Activated CD8-positive, alpha-beta T cell treated with anti-CD3 and anti-CD28 coated beads, Interleukin-2, amount 10 ng/mL, durations not matched to agents 7 days and 5 days (primary cell): Measurements from ENCODE around the gene ZNF714. TPM values are rescaled to one million over a fixed set of nuclear protein-coding genes. Genes with fewer than 3 reads are reported as not detected.
A peak's percentile ranks its signal among the peaks of the same experiment; 100 is the strongest.

Experiments
- ATAC-seq: fragments of 150-1000 bp; cut with Tn5 transposase; one replicate; pipeline ENCODE4 v1.10.0; 2021; ENCODE audit warnings: moderate library complexity
- CTCF ChIA-PET: fragments of 350-600 bp; sonication (Branson Sonifier 250); formaldehyde crosslinking; loops from one replicate; lab custom pipeline; 2021; ENCODE audit warnings: antibody characterized with exemption; lab: Charles Lee
- POLR2A ChIA-PET: fragments of 350-600 bp; sonication (Branson Sonifier 250); formaldehyde crosslinking; loops from one replicate; lab custom pipeline; 2021; ENCODE audit warnings: antibody characterized with exemption; lab: Charles Lee
- DNase-seq: peaks from one replicate; pipeline ENCODE4 v3.0.0-alpha.2; 2020
- H3K27ac Mint-ChIP-seq: one replicate; pipeline ENCODE4 v1.8.0; 2021; ENCODE audit warnings: mild to moderate bottlenecking, mixed read lengths
- H3K27me3 Mint-ChIP-seq: one replicate; pipeline ENCODE4 v1.8.0; 2021; ENCODE audit warnings: low read depth, mixed read lengths
- H3K36me3 Mint-ChIP-seq: one replicate; pipeline ENCODE4 v1.8.0; 2021; ENCODE audit warnings: low read depth, mixed read lengths
- H3K4me1 Mint-ChIP-seq: one replicate; pipeline ENCODE4 v1.8.0; 2021; ENCODE audit warnings: low read depth, mixed read lengths
- H3K4me3 Mint-ChIP-seq: one replicate; pipeline ENCODE4 v1.8.0; 2021; ENCODE audit warnings: mild to moderate bottlenecking, mixed read lengths
- H3K9me3 Mint-ChIP-seq: one replicate; pipeline ENCODE4 v1.8.0; 2022; ENCODE audit warnings: mixed read lengths; ENCODE audit not compliant: insufficient read depth
- total RNA-seq, 2 experiments: library from RNA; stranded (reverse); gene quantifications; one replicate each; pipeline ENCODE4 v1.2.3, GENCODE V29; 2021

The ZNF714 gene
- 10 to 100 TPM; 18.5 to 20.0 TPM for total RNA-seq

GRCh38 chr19:21082011-21082975 lies at the start of gene ZNF714:
Gene ZNF714 (plus strand): TSS chr19:21082203. CDS start chr19:21098269, 16,066 bp downstream.
- Mint-ChIP-seq H3K4me1 (peaks cover 15% of the 10 kb centered on the region), H3K27me3 (no peaks in the 10 kb centered on the region), H3K36me3 (peaks cover 49% of the 10 kb centered on the region), H3K9me3 (no peaks in the 10 kb centered on the region), H3K27ac (peak within 1 kb of the TSS; percentile 98), H3K4me3 (peak within 1 kb of the TSS; percentile 97)
- ChIA-PET POLR2A (interaction anchor here (1.1 to 2.3 kb wide), 5 partner anchors 19 to 657 kb away, joined by 3 to 9 read pairs (median 3); partner anchors contain the start of genes ZNF430 and ZNF431), CTCF (no interaction called here)
- ATAC-seq (peak; percentile 99), DNase-seq (peak; percentile 87)

DNA sequence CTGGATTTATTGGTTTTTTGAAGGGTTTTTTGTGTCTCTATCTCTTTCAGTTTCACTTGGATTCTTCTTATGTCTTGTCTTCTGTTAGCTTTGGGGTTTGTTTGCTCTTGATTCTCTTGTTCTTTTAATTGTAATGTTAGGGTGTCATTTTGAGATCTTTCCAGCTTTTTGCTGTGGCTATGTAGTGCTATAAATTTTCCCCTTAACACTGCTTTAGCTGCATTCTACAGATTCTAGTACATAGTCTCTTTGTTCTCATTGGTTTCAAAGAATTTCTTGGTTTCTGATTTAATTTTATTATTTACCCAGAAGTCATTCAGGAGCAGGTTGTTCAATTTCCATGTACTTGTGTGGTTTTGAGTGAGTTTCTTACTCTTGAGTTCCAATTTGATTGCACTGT lies 37.0 kb upstream of the ZNF714 start:
- Mint-ChIP-seq H3K27ac (no peak overlapping the region), H3K4me3 (no peak overlapping the region), H3K9me3 (peaks cover 58% of the 10 kb centered on the region), H3K4me1 (peaks cover 6% of the 10 kb centered on the region), H3K36me3 (peaks cover 82% of the 10 kb centered on the region), H3K27me3 (no peaks in the 10 kb centered on the region)
- ChIA-PET POLR2A (interaction anchor here (0.6 kb wide), 1 partner anchor 39 kb away, joined by 3 read pairs; no protein-coding TSS in a partner anchor), CTCF (no interaction called here)
- ATAC-seq = no peak
- no peak for DNase-seq

- ChIA-PET CTCF (no interaction called here), POLR2A (no interaction called here)
- Mint-ChIP-seq H3K36me3 (peaks cover 80% of the 10 kb centered on the region), H3K27ac (no peak overlapping the region), H3K9me3 (peaks cover 53% of the 10 kb centered on the region), H3K27me3 (no peaks in the 10 kb centered on the region), H3K4me3 (no peak overlapping the region), H3K4me1 (peaks cover 6% of the 10 kb centered on the region)
- no peak for ATAC-seq
- no peak for DNase-seq
Observed at GRCh38 chr19:21046489-21046888, 35.5 kb upstream of the ZNF714 start.

- POLR2A ChIA-PET = no interaction called here
- peaks cover 78% of the 10 kb centered on the region for H3K36me3 Mint-ChIP-seq
- peaks cover 54% of the 10 kb centered on the region for H3K9me3 Mint-ChIP-seq
- DNase-seq (no peak), ATAC-seq (no peak)
- peaks cover 6% of the 10 kb centered on the region for H3K4me1 Mint-ChIP-seq
- no peak overlapping the region for H3K27ac Mint-ChIP-seq
- H3K4me3 Mint-ChIP-seq = no peak overlapping the region
- no peaks in the 10 kb centered on the region for H3K27me3 Mint-ChIP-seq
- CTCF ChIA-PET = no interaction called here
Observed at GRCh38 chr19:21047716-21048115, 34.3 kb upstream of the ZNF714 start.

DNA sequence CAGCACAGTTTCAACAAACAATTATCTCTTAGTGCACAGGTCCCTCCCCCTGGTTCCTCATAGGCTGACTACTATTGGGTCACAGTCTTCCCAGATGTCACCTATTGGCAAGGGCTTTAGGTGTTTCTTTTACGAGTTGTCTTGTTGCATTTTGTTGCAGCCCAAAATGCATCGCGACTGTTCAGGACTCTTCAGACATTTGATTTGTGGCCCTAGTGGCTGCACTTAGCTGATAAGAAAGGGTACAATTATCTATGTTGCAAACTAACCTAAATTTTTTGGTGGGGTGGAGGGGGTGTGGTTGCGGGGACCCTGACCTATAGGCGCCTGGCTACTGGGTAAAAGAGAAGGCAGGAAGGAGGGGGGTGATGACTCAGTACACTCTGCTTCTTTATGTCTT lies 29.1 kb upstream of the ZNF714 start:
- CTCF ChIA-PET = no interaction called here
- DNase-seq (no peak), ATAC-seq (no peak)
- Mint-ChIP-seq H3K4me3 (no peak overlapping the region), H3K9me3 (peaks cover 30% of the 10 kb centered on the region), H3K36me3 (peaks cover 77% of the 10 kb centered on the region), H3K4me1 (no peaks in the 10 kb centered on the region), H3K27me3 (no peaks in the 10 kb centered on the region), H3K27ac (no peak overlapping the region)
- POLR2A ChIA-PET = no interaction called here

DNA sequence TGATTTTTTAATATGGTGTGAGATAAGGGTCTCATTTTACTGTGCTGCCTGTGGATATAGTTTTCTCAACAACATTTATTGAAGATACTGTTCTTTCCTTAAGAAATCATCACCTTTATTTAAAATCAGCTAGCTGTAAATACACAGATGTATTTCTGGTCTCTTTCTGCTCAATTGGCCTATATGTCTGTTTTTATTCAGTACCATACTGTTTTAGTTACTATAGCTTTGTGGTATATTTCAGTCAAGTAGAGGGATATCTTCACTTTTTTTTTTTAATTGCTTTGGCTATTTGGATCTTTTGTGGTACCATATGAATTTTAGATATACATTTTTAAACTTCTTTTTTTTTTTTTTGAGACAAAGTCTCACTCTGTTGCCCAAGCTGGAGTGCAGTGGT lies 16.7 kb upstream of the ZNF714 start:
- Mint-ChIP-seq H3K9me3 (peaks cover 19% of the 10 kb centered on the region), H3K27ac (no peak overlapping the region), H3K27me3 (no peaks in the 10 kb centered on the region), H3K36me3 (peaks cover 49% of the 10 kb centered on the region), H3K4me1 (no peaks in the 10 kb centered on the region), H3K4me3 (no peak overlapping the region)
- POLR2A ChIA-PET = no interaction called here
- no peak for DNase-seq
- CTCF ChIA-PET = no interaction called here
- ATAC-seq = no peak

GRCh38 chr19:21084343-21084742 lies 2.3 kb downstream of the ZNF714 start:
- Mint-ChIP-seq H3K27ac (no peak overlapping the region), H3K4me3 (no peak overlapping the region), H3K27me3 (no peaks in the 10 kb centered on the region), H3K9me3 (no peaks in the 10 kb centered on the region), H3K36me3 (peaks cover 53% of the 10 kb centered on the region), H3K4me1 (peaks cover 16% of the 10 kb centered on the region)
- POLR2A ChIA-PET = interaction anchor here (0.6 to 1.0 kb wide), 2 partner anchors 39 to 57 kb away, joined by 3 read pairs; partner anchors contain the start of gene ZNF431
- no peak for DNase-seq
- ATAC-seq = no peak
- CTCF ChIA-PET = no interaction called here

DNA sequence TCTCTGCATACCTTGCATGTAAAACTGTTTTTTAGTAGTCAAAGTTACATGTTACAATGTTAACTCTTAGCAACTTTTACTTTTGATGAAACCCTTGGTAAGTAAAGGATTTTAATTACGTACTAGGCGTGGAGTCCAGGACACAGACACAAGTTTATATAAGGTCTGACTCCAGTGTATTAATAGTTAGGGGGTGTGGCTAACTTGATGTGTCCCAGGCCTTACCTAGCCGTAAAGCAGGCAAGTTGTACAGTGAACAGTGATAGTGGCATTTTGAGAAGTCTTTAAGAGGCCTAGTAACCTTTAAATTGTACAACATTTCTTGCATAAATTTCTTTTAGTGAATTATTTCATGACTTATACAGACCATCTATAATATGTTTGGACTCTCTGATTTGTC lies 5.9 kb downstream of the ZNF714 start:
- ChIA-PET POLR2A (no interaction called here), CTCF (no interaction called here)
- Mint-ChIP-seq H3K9me3 (no peaks in the 10 kb centered on the region), H3K27ac (no peak overlapping the region), H3K27me3 (no peaks in the 10 kb centered on the region), H3K4me3 (no peak overlapping the region), H3K4me1 (peaks cover 17% of the 10 kb centered on the region), H3K36me3 (peaks cover 57% of the 10 kb centered on the region)
- ATAC-seq = no peak
- DNase-seq = no peak

DNA sequence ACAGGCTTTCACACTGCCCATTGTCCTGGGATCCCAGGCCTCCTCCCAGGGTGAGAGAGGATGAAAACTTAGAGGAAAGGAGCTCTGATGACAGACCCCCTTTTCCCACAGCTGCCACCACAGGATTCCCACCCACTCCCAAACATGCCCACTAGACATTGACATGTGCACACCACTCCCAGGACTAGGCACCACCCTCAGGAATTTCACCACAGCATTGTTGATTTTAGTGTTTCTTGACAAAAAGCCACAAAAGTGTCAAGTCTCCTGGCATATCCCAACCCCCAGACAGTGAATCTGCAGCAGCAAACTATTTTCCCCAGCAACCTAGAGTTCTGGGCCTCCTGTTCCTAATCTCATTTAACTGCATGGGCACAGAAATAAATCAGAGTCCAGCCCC lies 10.1 kb downstream of the ZNF714 start:
- no peaks in the 10 kb centered on the region for H3K27me3 Mint-ChIP-seq
- H3K4me3 Mint-ChIP-seq = no peak overlapping the region
- POLR2A ChIA-PET = no interaction called here
- H3K4me1 Mint-ChIP-seq = peaks cover 1% of the 10 kb centered on the region
- peaks cover 43% of the 10 kb centered on the region for H3K36me3 Mint-ChIP-seq
- CTCF ChIA-PET = no interaction called here
- no peak for DNase-seq
- no peaks in the 10 kb centered on the region for H3K9me3 Mint-ChIP-seq
- no peak overlapping the region for H3K27ac Mint-ChIP-seq
- ATAC-seq = no peak

- Mint-ChIP-seq H3K4me3 (no peak overlapping the region), H3K27me3 (no peaks in the 10 kb centered on the region), H3K4me1 (no peaks in the 10 kb centered on the region), H3K36me3 (peaks cover 45% of the 10 kb centered on the region), H3K9me3 (no peaks in the 10 kb centered on the region), H3K27ac (no peak overlapping the region)
- POLR2A ChIA-PET = no interaction called here
- ATAC-seq (no peak), DNase-seq (no peak)
- CTCF ChIA-PET = no interaction called here
Observed at GRCh38 chr19:21094347-21095025, 12.5 kb downstream of the ZNF714 start.

GRCh38 chr19:21098291-21098690 lies 16.3 kb downstream of the ZNF714 start:
- no peak overlapping the region for H3K4me3 Mint-ChIP-seq
- POLR2A ChIA-PET = no interaction called here
- no peaks in the 10 kb centered on the region for H3K27me3 Mint-ChIP-seq
- DNase-seq (no peak), ATAC-seq (no peak)
- H3K4me1 Mint-ChIP-seq = peaks cover 9% of the 10 kb centered on the region
- H3K36me3 Mint-ChIP-seq = peaks cover 51% of the 10 kb centered on the region
- peaks cover 4% of the 10 kb centered on the region for H3K9me3 Mint-ChIP-seq
- CTCF ChIA-PET = no interaction called here
- no peak overlapping the region for H3K27ac Mint-ChIP-seq
